Osteocyte (in vitro differentiated cells): Measurements from ENCODE around the gene SMIM44. TPM values are rescaled to one million over a fixed set of nuclear protein-coding genes. Genes with fewer than 3 reads are reported as not detected.

Source experiments
- DNase-seq: peaks from one replicate; pipeline ENCODE4 v3.0.0; 2021; ENCODE audit warnings: mixed read lengths; ENCODE audit not compliant: unreplicated experiment; ENCODE audit errors: extremely low spot score
- H3K27ac Mint-ChIP-seq: one replicate; pipeline ENCODE4 v1.8.0; 2021; ENCODE audit warnings: mild to moderate bottlenecking, mixed read lengths; ENCODE audit not compliant: unreplicated experiment
- H3K27me3 Mint-ChIP-seq: one replicate; pipeline ENCODE4 v1.8.0; 2021; ENCODE audit warnings: mixed read lengths; ENCODE audit not compliant: unreplicated experiment
- H3K36me3 Mint-ChIP-seq: one replicate; pipeline ENCODE4 v1.8.0; 2021; ENCODE audit warnings: mixed read lengths; ENCODE audit not compliant: unreplicated experiment
- H3K4me1 Mint-ChIP-seq: one replicate; pipeline ENCODE4 v1.8.0; 2021; ENCODE audit warnings: mixed read lengths; ENCODE audit not compliant: unreplicated experiment
- H3K4me3 Mint-ChIP-seq: one replicate; pipeline ENCODE4 v1.8.0; 2021; ENCODE audit warnings: mild to moderate bottlenecking, moderate library complexity, mixed read lengths; ENCODE audit not compliant: unreplicated experiment
- H3K9me3 Mint-ChIP-seq: one replicate; pipeline ENCODE4 v1.8.0; 2021; ENCODE audit warnings: mixed read lengths; ENCODE audit not compliant: unreplicated experiment
- total RNA-seq: library from RNA; stranded (reverse); gene quantifications from 2 replicates; pipeline ENCODE4 v1.2.1, GENCODE V29; 2021
- TF ChIP-seq, protein P1 (sequence below): fragments of 200-600 bp; sonication (generic); IDR thresholded peaks from 2 replicates; pipeline ENCODE4 v1.5.0; 2021; ENCODE audit warnings: antibody characterized with exemption, mild to moderate bottlenecking, moderate library complexity

The SMIM44 gene
- total RNA-seq, 1 donor from 2014 or later: not detected

DNA sequence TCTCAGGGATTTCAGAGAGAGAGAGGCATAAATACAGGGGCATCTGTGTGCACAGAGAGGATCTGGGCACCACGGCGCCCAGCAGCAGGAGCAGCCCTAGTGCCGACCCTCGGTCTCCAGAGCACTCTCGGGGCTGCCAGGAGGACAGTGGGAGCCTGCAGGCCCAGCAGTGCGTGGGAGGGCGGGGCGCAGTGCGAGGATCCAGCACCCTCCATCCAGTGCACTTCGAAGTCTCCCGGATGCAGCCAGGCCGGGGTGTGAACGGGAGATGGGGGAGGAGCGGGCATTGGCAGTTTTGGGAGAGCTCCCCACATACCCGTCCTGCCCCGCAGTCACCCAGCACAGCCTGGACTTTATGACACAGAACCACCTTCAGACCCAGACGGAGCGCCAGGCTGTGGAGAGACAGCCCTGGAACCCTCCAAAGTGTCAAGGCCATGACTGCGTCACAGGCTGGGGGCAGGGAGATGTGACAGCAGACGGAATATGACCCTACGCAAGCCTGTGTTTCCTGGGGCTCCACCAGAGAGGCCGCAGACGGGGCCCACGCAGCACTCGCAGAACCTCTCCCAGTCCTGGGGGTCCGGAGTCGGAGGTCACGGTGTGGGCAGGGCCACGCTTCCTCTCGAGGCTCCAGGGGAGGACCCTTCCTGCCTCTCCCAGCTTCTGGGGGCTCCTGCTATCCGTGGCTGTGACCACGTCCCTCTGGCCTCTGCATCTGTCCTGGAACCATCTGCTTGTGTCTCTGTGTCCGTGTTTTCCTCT is 41.0 kb upstream of the SMIM44 start:
- Mint-ChIP-seq H3K4me3 (no peak overlapping the region), H3K27me3 (no peaks in the 10 kb centered on the region), H3K4me1 (no peaks in the 10 kb centered on the region), H3K27ac (no peak overlapping the region), H3K36me3 (peaks cover 9% of the 10 kb centered on the region), H3K9me3 (no peaks in the 10 kb centered on the region)
- no peak for DNase-seq
- TF ChIP-seq, protein P1, sequence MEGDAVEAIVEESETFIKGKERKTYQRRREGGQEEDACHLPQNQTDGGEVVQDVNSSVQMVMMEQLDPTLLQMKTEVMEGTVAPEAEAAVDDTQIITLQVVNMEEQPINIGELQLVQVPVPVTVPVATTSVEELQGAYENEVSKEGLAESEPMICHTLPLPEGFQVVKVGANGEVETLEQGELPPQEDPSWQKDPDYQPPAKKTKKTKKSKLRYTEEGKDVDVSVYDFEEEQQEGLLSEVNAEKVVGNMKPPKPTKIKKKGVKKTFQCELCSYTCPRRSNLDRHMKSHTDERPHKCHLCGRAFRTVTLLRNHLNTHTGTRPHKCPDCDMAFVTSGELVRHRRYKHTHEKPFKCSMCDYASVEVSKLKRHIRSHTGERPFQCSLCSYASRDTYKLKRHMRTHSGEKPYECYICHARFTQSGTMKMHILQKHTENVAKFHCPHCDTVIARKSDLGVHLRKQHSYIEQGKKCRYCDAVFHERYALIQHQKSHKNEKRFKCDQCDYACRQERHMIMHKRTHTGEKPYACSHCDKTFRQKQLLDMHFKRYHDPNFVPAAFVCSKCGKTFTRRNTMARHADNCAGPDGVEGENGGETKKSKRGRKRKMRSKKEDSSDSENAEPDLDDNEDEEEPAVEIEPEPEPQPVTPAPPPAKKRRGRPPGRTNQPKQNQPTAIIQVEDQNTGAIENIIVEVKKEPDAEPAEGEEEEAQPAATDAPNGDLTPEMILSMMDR: no peak

GRCh38 chr19:3523361-3524077 is 40.3 kb upstream of the SMIM44 start:
- no peak overlapping the region for H3K4me3 Mint-ChIP-seq
- no peak for DNase-seq
- H3K27me3 Mint-ChIP-seq: no peaks in the 10 kb centered on the region
- TF ChIP-seq, protein P1: no peak
- no peaks in the 10 kb centered on the region for H3K4me1 Mint-ChIP-seq
- H3K27ac Mint-ChIP-seq: no peak overlapping the region
- peaks cover 9% of the 10 kb centered on the region for H3K36me3 Mint-ChIP-seq
- no peaks in the 10 kb centered on the region for H3K9me3 Mint-ChIP-seq

- TF ChIP-seq, protein P1: no peak
- DNase-seq: no peak
- Mint-ChIP-seq H3K9me3 (no peaks in the 10 kb centered on the region), H3K4me1 (no peaks in the 10 kb centered on the region), H3K4me3 (no peak overlapping the region), H3K27ac (no peak overlapping the region), H3K27me3 (no peaks in the 10 kb centered on the region), H3K36me3 (peaks cover 9% of the 10 kb centered on the region)
Observed at GRCh38 chr19:3522421-3523360, 39.5 kb upstream of the SMIM44 start.

- TF ChIP-seq, protein P1: no peak
- no peak for DNase-seq
- peaks cover 4% of the 10 kb centered on the region for H3K4me1 Mint-ChIP-seq
- no peak overlapping the region for H3K4me3 Mint-ChIP-seq
- H3K27me3 Mint-ChIP-seq: no peaks in the 10 kb centered on the region
- no peaks in the 10 kb centered on the region for H3K9me3 Mint-ChIP-seq
- H3K36me3 Mint-ChIP-seq: peaks cover 8% of the 10 kb centered on the region
- no peak overlapping the region for H3K27ac Mint-ChIP-seq
Observed at GRCh38 chr19:3521104-3521445, 37.8 kb upstream of the SMIM44 start.
